GOT3 (cell line): ENCODE results near the gene ACKR4.
"Not testable (repeated sequence)": the region's sequence is repeated elsewhere in the genome, so short reads cannot be mapped to it uniquely, and the experiment has no call there.

ENCODE experiments used
- DNase-seq: peaks from one replicate; lab custom pipeline; 2025; ENCODE audit warnings: mixed read lengths; lab: John Stamatoyannopoulos, UW

Gene ACKR4

DNA sequence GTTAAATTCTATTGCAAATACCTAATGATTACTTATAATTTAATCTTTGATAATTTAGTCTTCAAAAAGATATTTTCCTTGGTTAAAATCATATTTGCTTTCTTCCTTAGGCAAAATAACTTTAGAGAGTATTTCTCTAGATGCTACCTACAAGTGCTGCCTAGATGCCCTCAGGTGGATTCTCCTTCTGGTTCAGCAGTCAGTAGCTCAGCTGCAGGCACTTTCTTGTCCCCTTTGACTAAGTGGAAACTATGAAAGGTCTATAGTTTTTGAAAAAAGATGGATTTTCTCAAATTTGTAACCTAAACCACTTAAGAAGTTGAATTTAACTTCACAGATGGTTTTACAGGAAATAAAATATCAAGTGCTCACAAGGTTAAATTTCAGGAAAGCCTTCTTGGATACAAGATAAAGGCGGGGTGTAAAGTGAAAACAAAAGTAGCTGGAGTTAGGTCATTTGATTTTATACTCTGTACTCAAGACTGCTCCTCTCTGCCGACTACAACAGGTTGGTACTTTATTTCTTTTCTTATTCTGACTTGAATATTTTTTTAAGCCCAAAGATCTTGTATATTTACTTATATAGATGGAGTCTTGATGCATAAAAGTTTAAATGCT lies at the start of gene ACKR4:
ACKR4 (plus strand) TSS at position 455 of the 618 bp plus-strand sequence. CDS start 3,128 bp downstream, outside the sequence.
- no peak for DNase-seq

DNA sequence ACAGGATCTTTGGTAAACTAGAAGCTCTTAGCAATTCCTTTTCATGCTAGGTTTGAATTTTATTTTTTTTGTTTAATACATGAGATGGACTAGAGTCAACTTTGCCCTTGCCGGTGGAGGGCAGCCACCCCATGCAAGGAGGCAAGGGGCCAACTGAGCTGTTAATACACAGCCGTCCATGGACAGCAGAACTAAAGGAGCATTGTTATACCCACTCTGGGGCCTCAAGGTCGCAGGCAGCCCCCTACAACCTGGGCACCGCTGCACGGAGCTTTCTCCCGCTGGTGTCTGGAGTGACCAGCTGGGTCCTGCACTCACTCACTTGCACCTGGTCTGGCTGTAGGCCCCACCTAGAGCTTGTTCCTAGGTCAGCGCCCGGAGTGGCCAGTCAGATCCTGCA lies 47.9 kb upstream of the ACKR4 start:
- no peak for DNase-seq

DNA sequence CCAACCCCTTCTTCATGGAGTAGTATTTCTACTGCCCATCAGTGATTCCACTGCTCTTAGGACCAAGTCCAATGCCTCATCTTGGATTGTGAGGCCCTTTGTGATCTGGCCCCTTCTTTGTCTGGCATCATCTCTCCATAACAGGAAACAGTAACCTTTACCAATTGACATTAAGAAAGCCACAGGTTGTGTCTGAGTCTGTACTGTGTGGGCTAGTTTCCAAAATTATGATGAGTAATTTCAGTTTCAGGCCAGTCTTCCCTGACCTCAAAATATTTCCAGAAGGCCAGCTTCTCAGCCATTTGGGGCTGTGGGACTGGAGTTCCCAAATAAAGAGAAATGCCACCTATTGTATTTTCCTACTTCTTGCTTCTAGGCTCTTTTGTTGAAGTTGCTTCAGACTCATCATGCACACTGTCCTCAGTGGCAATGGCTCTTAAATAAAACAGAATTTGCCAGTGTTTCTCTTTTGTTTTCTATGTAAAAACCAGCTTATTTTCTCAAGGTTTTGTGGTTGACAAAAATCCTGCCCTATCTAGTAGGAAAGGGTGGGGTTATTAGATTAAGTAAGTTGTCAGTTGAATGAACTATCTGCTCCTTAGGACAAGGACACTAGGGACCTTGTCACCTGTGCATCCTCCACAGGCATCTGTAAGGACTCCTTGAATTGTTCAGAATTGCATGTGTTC lies 47.0 kb upstream of the ACKR4 start:
- DNase-seq, result no peak

DNA sequence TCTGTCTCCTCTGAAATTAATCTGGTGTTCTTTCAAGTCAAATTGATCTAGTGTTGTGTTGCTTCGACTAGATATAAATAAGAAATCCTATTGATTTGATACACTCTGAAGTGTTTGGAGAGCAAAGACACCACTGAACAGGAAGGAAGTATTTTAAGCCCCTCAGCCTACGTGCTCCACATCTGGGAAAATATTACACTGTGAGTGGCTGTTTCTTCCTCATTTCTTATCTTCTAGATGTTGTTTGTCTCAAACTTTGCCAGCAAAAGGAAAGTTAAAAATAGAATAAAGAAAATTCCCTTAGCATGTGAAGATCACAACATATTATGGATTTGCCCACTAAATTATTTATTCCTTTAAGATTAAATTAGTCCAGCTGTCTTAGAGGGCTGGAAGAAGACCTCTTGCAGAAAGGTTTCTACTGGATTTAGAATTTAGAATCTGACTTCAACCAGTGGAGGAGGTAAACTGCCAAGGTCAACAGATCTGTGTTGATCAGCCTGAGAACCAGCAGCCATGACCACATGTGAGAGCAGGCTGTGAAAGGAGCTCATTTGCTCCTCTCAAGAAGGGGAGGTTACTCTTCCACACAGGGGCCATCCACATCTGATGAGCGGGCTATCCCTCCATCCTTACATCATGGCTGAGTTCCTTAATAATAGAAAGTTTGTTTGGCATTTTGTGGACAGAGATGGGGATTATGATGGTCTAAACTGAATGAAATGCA lies 46.3 kb upstream of the ACKR4 start:
- no peak for DNase-seq

DNA sequence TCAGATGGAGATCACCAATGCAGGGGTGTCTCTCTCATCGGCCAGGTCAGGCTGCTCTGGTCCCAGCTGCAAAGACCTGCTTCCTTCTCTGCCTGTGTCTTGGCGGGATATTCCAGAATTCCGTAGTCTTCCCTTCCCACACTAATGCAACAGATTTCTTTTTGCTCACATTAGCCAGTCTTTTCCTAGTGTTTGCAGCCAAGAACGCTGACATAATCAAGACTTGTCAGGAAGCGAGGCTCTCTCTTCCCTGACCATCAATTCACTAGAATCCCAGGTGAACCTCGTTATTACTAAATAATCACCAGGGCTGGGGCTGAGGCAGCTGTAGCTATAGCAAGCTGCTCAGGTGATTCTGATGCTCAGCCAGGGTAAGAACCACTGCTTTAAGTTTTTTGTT lies 43.2 kb upstream of the ACKR4 start:
- DNase-seq, result no peak

DNA sequence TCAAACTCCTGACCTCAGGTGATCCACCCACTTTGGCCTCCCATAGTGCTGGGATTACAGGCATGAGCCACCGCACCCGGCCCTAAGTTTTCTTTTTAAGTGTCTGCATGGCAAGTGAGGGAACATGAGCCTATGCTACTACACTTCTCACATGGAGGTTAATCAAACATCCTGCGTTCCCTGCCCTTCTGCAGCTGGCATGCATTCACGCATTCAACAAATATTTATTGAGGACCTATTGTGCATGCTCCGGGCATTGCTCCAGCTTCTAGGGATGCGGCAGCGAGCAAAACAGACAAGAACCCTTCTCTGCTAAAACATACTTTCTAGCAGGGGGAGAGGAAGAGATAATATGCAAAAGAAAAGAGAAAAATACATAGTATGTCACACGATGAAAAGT lies 42.6 kb upstream of the ACKR4 start:
- no peak for DNase-seq

DNA sequence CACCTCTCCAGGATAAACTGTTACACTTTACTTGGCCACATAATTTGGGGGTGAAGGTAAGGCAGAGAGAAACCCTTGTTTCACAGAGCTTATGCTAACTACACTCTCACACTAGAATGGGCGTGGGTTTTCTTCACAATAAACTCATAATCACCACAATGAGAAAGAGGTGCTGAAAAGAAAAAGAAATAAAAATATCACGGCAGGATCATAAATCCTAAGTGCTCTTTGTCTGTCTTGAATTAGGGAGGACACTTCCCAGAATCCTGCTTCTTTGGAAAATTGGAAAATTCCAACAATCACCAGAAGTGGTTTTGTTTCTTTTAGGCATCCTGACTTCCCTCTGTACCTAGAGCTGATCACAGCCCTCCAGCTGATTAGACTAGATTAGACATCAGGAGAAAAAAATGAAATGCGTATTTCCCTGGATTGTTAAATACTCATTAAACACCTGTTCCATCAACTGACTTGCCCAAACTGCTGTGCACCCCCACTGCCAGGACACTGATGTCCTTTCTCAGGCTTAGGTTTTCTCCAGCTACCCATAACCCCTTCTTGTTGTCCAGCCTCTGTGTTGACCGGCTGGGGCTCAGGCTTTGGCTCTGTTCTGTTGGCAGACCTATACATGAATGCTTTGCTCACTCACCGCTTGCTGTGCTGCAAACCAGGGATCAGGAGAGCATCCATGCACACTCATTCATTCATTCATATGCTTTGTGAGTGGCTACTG lies 41.6 kb upstream of the ACKR4 start:
- no peak for DNase-seq

DNA sequence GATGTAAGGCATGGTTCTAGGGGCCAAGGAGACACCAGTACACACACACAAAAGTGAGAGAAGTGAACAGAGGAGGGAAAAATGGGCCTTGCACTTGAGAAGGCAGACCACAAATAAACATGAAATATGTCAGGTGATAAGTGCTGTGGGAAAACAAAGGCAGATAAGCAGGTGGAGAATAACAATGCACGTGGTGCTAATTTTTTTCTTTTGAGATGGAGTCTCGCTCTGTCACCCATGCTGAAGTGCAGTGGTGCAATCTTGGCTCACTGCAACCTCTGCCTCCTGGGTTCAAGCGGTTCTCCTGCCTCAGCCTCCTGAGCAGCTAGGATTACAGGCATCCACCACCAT lies 41.1 kb upstream of the ACKR4 start:
- DNase-seq, result not testable (repeated sequence)

DNA sequence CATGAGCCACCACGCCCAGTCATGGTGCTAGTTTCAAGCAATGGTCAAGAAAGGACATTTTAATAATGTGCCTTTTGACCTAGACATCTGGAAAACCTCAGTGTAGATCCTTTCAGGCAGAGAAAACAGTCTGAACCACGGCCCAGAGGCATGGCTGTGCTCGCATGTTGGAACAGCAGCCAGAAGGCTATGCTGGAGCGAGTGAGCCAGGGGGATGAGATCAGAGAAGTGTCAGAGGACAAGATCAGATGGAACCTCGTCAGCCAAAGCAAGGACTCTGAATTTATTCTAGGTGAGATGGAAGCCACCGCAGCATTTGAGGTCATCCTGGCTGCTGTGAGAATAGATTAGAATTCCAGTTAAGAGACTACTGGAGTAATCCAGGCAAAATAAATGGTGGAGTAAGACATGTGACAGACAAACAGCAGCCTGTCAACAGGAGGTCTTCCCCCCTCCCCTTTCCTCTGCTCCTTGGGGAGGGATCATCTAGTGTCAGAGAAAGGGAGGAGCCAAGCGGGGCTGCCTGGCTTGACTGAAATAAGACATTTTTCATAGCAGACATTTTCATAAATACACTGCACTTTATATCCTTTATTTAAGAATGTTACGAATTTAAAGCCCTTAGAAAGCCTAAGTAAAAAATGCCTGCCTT lies 40.4 kb upstream of the ACKR4 start:
- DNase-seq, result no peak

DNA sequence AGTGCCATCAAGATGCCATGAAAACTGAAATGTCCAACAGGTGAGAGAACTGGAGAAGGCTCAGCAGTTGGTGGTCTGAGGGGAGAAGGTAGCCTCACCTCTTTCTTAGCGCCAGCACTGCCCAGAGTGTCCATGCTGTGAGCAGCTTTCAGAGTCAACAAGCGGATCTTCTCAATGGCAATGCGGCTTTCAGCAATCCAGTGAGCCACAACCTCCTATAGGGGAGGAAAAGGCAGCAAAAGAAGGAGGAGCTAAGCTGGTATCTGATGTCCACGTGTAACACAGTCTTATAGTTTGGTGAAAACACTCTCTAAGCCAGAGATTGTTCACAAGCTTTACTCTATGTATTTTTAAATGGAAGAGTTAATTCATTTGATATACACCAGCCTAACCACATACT lies 36.1 kb upstream of the ACKR4 start:
- DNase-seq, result no peak

DNA sequence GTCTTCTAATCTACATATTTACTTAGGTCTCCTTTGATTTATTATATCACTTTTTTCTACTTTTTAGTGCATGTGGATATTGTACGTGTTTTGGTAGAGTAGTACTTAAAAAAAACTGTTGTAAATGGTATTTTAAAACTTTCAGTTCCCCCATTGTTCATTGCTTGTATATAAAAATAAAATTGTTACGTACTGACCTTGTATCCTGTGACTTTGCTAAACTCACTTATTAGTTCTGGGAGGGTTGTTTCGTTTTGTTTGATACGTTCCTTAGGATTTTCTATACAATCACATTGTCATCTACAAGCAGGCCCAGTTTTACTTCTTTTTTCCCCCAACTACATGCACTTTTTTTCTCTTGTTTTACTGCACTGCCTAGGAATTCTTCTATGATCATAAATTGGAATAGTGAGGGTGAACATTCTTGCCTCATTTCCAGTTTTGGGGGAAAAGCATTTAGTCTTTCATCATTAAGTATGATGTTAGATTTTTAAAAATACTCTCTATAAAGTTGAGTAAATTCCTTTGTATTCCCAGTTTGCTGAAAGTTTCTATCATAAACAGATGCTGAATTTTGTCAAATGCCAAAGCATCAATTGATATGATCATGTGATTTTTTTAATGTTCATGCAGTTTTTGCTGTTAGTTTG lies 33.5 kb upstream of the ACKR4 start:
- no peak for DNase-seq

DNA sequence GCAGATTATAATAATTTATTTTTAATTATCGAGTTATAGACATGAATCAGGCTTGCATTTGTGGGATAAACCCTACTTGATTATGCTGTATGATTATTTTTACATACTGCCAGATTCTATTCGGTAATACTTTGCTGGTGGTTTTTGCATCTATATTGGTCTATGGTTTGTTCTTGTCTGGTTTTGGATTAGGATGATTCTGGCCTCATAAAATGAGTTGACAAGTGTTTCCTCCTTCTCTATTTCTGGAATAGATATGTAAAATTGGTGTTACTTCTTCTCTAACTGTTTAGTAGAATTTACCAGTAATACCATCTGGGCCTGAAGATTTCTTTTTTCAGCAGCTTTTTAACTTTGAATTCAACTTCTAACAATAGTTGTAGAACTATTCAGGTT lies 33.0 kb upstream of the ACKR4 start:
- no peak for DNase-seq

DNA sequence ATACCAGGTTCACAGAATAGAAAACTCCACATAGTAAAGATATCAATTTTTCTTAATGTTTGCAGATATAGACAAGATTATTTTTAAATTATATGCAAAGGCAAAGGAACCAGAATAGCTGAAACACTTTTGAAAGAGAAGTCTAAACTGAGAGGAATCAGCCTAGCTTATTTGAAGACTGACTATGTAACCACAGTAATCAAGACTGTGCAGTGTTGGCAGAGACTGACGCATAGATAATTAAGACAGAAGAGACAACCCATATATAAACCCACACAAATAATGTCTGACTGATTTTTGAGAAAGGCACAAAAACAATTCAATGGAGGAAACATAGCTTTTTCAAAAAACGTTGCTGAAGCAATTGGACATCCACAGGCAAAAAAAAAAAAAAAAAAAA lies 28.6 kb upstream of the ACKR4 start:
- no peak for DNase-seq

DNA sequence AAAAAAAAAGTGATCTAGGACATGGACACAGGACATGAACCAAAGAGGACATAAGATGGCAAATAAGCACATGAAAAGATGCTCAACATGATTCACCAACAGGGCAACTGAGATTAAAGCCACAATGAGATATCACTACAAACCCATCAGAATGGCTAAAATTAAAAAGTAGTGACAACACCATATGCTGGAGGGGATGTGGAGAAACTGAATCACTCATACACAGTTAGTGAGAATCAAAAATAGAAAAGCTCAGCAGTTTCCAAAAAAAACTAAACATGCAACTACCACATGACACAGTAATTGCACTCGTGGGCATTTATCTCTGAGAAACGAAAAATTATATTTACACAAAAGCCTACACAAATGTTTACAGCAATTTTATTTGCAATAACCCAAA lies 27.9 kb upstream of the ACKR4 start:
- no peak for DNase-seq

DNA sequence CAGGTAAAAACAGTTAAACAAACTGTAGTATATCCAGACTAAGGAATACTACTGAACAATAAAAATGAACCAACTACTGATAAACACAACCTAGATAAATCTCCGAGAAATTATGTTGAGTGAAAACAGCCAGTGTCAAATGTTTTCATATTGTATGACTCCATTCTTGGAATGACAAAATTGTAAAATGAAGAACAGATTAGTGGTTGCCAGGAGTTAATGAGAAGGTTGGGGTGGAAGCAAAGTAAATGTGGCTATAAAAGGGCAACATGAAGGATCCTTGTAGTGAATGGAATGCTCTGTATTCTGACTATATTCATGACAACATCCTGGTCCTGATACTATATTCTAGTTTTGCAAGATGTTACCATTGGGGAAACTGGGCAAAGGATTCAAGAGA lies 27.5 kb upstream of the ACKR4 start:
- DNase-seq, result no peak

DNA sequence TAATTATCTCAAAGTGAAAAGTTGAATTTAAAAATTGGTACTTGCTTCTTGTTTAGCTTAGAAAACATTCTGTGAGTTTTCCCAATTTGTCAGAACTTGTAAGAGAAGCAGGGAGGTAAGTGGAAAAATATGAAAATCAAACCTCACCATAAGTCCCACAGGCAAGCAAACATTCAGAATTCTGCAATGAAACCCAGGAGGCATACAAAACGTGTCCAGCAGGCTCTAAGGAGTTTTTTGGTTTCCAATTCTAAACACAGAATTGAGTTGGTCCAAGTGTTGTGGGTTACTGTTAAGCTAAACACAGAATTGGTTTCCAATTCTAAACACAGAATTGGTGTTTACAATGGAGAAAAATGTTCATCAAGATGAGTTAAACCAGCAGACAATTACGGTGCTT lies 27.1 kb upstream of the ACKR4 start:
- DNase-seq, result no peak

DNA sequence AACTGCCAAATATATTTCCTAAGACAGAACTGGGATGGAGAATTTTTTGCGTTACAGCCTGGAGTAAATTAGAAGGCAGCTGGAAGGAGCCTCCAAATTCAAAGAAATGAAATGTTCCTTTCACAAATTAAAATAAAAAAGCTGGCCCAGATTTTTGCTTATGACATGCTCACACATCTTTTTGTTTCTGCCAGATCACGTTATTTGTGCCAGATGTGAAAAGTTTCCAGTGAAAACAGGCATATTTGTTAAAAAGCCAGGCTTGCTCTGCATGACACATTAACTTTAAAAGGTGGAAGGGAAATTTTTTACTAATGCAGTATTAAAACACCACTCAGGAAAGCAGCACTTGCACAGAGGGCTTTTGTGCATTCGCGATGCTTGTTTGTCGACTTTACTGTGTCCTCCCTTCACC lies 23.3 kb upstream of the ACKR4 start:
- no peak for DNase-seq

DNA sequence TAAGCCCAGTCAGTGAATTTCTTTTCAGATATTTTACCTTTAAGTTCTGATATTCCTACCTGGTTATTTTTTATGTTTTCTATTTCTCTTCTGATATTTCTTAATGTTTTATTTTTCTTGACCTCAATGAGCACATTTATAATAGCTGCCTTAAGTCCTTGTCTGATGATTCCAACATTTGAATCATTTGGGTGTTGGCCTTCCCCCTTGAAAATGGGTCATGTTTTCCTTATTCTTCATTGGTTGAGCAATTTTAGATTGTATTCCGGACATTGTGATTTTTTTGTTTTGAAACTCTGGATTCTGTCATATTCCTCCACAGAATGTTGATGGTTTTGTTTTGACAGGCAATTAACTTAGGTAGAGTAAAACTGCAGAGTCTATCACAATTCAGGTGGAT lies 9.7 kb upstream of the ACKR4 start:
- no peak for DNase-seq

DNA sequence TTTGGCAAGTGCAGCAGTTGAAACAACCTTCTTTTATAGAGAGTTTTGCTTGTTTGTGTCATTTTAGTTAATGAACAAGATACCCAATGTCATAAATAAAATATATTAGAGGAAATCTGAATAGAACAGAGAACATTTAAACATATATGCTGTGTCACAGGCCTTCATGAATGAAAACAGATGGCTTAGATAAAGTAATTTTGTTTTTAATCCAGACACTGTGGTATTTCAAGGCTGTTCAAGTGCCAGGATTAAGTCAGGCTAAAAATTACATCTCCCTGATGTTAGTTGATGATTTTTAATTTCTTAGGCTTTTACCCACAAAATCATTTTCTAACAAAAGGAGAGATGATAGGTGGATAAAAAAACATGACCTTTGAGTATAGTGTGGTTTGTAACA lies 4.9 kb upstream of the ACKR4 start:
- DNase-seq, result no peak

DNA sequence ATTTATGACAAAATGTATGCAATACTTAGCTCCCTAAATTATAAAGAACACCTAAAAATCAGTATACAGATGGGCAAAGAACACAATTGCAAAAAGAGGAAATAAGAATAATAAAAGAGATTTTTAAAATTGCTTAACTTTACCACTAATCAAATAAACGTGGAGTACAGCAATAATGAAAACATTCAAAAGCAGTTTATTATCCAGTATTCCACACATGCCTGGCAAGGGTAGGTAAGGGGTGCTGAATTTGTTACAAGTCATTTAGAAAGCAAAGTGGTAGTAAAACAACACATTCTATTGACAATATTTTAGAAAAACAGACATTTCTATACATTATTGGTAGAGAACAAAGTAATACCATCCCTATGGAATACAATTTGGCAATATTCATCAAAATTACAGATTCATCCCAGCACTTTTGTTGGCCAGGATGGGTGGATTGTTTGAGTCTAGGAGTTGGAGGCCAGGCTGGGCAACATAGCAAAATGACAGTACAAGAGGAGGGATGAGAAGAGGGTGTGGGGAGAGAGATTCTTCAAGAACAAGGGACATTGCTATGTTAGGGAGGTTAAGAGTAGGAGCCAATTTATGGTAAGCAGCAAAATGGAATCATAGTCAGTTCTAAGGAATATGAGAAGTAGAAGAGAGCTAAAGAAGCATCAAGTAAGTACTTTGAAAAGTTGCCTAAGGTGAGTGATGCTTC lies 3.7 kb upstream of the ACKR4 start:
- no peak for DNase-seq

DNA sequence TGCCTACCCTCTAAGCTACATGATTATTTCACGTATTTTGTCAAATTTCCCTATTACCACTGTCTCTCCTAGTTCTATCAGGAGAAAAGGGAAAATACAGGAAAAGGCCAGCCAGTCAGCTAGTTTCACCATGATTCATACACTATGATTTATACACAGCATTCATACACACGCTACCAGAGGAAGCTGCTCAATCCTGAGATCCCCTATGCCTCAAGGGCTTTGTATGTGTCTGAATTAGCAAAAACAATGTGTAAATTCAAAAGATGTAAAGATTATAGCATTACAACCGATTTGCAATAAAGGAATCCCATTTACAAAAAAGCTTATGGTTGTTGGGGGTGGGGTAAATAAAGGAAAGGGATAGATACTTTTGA lies 3.1 kb upstream of the ACKR4 start:
- DNase-seq, result no peak
